GM18519 (cell line): Measurements from ENCODE around the gene CDKN3.
"Not testable (repeated sequence)": the region's sequence is repeated elsewhere in the genome, so short reads cannot be mapped to it uniquely, and the experiment has no call there.

Experiments used
- ATAC-seq: cut with Tn5 transposase; IDR thresholded peaks from one replicate; pipeline ENCODE4 v1.9.1; 2021; ENCODE audit warnings: mild to moderate bottlenecking, moderate library complexity; ENCODE audit not compliant: unreplicated experiment, low FRiP score

Gene CDKN3

DNA sequence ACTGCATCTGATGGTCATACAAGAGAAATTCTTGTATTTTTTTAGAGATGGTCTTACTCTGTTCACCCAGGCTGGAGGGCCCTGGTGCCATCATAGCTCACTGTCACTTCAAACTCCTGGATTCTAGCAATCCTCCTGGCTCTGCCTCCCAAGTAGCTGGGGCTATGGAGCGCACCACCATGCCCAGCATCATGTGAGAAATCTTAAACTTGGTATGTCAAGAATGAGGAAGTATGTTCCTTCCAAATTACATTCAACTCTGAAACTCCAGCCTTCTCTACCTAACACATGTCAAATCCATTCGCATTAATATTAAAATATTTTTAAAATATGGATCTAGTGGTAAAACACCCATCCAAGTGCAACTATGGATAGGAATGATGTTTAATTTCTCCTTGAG lies 27.5 kb upstream of the CDKN3 start:
- ATAC-seq: no peak

DNA sequence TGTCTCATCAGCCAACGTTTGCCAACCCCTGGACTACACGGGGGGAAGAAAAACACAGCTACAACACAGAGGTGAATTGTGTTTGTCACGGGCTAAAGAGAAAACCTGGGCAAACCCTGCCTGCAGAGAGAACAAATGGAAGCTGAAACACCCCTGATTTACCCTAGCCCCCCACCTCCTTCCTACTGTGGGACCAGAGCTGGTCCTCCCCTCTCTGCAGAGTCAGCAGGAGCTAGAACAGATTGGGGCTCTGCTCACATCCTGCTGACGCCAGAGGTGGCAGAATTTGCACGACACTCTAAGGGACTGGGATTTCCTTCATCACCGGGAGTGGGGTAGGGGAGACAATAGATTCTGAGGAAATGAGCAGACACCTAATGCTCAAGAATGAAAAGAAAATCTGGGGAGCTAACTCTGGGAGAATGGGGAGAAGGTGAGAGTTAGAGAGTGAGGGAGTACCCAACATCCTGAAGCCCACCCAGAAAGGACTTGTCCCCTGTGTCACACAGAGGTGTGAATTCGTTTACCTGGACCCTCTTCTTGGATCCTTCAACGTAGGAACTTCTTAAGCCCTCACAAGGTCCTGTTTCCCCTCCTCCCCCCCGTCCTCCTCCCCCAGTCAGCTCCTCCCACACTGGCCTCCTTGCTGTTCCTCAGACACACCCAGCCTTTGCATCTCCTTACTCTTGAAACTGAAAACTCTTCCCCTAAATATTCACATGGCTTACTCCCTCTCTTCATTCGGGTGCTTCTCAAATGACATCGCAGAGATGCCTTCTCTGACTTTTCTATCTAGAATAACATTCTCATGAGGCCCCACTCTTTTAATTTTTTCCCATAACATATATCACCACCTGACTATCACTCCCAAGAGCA lies 26.2 kb upstream of the CDKN3 start:
- ATAC-seq: no peak

DNA sequence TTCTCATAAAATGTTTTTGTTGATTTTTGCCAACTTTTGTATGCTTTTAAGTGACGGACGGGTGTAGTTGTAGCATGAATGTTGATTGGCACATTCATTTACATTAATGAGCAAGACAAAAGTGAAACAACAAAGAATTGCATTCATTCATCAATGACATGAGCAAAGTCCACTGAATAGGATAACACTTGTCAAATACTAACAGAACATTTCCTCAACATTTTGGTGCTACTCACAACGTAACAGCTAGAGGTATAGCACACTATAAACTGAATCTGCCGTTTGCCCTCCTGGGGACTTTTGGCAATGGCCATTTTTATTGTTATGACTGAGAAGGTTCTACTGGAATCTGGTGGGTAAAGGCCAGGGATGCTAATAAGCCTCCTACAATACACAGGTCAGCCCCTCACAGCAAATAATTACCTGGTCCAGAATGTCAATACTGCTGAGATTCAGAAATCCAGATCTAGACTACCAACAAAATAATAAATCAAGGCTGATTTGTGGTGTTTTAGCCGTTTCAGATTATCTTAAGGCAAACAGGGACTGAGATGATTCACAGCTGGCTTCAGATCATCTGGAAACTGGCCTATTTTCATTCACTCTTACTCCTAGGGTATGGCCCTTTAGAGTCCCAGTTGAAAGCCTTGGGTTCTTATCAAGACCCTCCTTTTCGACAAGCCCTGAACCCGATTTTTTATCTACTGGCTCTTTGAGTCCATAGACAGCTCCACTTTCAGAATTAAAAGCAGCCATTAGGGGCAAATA lies 22.5 kb upstream of the CDKN3 start:
- ATAC-seq: no peak

DNA sequence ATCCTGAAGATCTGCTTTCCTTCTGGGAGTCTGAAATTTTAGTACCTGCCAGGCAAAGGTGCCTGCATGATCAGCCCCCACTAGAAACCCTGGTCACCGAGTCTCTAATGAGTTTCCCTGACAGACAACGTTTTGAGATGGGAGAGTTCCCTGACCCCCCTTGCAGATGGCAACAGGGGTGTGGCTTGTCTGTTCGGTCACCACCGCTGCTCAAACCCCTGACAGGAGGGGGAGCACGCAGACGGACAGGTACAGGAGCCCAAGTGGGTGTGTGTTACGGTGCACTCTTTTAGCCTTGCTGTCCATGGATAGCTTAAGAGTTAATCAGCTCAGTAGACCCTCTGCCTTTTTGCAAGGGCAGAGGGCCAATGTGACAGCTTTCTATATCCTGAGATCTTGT lies 19.3 kb upstream of the CDKN3 start:
- no peak for ATAC-seq

DNA sequence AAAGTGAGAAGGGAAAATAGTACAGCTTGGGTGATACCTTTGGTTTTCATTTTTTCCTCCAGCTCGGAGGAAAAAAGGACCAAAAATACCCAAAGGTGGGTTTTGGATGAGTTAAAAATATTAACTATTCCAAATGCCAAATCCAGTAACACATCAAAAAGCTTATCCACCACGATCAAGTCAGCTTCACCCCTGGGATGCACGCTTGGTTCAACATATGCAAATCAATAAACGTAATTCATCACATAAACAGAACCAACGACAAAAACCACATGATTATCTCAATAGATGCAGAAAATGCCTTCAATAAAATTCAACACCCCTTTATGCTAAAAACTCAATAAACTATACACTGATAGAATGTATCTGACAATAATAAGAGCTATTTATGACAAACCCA lies 17.9 kb upstream of the CDKN3 start:
- ATAC-seq: not testable (repeated sequence)

DNA sequence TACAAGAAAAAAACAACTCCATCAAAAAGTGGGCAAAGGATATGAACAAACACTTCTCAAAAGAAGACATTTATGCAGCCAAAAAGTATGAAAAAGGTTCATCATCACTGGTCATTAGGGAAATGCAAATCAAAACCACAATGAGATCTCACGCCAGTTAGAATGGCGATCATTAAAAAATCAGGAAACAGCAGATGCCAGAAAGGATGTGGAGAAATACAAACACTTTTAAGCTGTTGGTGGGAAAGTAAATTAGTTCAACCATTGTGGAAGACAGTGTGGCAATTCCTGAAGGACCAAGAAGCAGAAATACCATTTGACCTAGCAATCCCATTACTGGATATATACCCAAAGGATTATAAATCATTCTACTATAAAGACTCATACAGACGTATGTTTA lies 16.2 kb upstream of the CDKN3 start:
- ATAC-seq: not testable (repeated sequence)

DNA sequence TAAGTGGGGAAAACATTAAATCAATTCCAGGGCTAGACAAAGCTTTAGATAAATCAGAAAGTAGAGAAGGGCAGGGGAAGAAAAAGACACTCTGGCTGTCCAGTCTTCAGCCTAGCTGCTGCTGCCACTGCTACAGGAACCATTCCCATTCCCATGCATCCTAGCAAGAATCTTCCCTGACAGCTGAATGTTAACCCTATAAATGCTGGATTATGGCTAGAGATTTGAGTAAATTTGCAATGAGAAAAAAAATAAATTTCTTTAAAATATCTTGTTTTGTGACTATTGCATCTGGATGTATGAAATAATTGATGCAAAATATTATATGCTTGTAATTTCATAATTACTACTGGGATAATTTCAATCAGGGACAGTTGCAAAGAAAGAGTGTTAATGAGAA lies 15.0 kb upstream of the CDKN3 start:
- ATAC-seq: no peak

DNA sequence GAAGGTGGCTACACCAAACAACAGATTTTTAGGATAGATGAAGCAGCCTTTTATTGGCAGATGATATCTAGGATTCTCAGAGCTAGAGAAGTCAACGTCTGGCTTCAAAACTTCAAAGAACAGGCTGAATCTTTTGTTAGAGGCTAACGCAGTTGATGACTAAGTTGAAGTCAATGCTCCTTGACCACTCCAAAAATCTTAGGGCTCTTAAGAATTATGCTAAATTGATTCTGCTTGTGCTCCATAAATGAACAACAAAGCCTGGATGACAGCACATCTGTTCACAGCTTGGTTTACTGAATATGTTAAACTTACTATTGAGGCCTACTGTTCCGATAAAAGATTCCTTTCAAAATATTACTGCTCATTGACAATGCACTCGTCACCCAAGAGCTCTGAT lies 13.0 kb upstream of the CDKN3 start:
- ATAC-seq: no peak

DNA sequence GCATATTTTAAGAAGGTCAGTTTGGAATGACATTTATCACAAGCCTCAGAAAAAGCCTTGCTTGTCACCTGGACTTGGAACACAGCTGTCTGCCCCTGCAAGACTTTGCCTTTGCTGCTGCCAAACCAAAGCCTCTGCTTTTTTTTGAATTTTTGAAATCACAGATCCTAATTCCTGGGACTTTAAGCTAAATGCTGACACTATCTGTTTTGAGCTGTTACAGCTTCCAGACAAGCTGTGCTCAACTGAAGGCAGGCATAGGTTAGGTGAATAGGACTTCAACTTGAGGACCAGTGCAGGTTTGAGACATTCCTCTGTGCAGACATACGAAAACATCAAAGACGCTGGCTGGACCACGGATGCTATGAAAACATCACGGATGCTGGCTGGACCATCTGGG lies 11.3 kb upstream of the CDKN3 start:
- ATAC-seq: no peak

DNA sequence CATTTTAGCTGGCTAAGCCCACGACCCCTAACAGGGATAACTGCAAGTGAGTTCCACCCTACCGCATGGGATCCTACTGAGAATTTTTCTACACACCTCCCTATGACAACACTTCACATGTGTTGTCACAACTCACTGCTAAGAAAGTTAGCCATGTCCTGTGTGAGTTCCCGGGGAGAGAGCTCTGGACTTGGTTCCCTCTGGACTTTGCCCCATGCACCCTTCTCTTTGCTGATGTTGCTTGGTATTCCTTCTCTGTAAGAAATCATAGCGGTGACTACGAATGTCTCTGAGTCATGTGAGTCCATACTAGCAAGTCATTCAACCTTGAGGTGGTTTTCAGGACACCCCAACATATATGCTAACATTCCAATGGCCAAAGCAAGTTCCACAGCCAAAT lies 9.5 kb upstream of the CDKN3 start:
- ATAC-seq: no peak

DNA sequence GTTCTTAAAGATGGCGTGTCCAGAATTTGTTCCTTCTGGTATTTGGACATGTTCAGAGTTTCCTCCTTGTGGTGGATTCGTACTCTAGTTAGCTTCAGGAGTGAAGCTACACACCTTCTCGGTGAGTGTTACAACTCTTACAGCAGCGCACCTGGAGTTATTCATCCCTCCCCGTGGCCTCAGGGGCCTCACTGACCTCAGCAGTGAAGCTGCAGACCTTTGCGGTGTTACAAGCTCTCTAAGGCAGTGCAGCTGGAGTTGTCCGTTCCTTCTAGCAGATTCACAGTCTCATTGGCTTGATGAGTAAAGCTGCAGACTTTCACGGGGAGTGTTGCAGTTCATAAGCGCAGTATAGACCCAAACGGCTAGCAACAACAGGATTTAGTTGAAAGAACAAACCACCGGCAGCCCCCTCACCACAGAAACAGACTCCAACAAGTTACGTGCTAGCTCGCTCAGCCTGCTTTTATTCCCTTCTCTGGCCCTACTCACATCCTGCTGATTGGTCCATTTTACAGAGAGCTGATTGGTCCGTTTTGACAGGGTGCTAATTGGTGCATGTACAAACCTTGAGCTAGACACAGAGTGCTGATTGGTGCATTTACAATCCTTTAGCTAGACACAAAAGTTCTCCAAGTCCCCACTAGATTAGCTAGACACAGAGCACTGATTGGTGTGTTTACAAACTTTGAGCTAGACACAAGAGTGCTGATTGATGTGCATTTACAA lies 4.5 kb upstream of the CDKN3 start:
- no peak for ATAC-seq

DNA sequence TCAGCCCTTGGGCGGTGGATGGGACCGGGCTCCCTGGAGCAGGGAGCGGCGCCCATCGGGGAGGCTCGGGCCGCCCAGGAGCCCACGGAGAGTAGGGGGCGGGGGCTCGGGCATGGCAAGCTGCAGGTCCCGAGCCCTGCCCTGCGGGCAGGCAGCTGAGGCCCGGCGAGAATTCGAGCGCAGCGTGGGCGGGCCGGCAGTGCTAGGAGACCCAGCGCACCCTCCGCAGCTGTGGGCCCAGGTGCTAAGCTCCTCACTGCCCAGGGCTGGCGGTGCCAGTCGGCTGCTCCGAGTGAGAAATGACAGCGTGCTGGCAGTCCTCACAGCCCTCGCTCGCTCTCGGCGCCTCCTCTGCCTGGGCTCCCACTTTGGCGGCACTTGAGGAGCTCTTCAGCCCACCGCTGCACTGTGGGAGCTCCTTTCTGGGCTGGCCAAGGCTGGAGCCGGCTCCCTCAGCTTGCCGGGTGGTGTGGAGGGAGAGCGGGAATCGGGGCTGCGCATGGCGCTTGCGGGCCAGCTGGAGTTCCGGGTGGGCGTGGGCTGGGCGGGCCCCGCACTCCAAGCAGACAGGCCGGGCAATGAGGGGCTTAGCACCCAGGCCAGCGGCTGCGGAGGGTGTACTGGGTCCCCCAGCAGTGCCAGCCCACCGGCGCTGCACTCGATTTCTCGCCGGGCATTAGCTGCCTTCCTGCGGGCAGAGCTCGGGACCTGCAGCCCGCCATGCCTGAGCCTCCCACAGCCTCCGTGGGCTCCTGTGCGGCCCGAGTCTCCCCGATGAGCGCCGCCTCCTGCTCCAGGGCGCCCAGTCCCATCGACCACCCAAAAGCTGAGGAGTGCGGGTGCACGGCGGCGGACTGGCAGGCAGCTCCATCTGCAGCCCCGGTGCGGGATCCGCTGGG lies 3.6 kb upstream of the CDKN3 start:
- not testable (repeated sequence) for ATAC-seq

DNA sequence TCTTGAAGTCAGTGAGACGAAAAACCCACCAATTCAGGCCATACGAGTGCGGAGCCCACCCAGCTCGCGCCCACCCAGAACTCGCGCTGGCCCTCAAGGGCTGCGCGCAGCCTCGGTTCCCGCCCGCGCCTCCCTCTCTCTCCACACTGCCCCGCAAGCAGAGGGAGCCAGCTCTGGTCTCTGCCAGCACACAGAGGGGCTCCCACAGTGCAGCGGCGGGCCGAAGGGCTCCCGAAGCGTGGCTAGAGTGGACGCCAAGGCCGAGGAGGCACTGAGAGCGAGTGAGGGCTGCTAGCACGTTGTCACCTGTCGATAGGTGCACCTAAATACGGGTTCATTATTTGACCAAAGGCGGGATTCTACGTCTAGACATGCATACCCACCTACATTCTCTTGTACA lies 2.2 kb upstream of the CDKN3 start:
- no peak for ATAC-seq

DNA sequence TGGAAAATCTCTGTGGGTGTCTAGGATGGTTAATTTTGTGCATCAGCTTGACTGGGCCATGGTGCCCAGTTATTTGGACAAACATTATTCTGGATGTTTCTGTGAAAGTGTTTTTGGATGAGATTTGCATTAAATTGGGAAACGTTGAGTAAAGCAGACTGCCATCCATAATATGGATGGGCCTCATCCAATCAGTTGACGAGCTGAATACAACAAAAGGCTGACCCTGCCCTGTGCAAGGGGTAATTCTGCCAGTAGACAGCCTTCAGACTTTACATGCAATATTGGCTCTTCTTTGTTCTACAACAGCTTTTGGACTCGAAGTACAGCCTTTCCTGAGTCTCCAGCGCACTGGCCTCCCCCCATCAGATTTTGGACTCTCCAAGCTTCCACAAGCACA lies 1.5 kb upstream of the CDKN3 start:
- no peak for ATAC-seq

DNA sequence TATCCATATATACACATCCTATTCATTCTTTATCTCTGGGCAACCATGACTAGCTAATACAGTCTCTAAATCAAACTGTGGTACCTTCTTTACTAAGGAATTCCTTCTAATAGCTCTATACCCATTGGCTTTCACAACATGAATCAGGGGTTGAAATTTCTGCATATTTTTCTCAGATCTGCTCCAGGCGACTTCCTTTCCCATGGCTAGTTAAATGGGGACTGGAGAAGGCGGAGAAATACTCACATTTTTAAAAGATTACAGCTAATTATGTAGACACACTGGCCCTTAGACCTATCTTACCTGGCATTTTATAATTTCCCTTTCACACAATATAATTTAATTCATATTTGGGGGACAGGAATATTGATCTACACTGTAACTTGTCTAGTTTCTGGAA lies 1.1 kb upstream of the CDKN3 start:
- no peak for ATAC-seq

DNA sequence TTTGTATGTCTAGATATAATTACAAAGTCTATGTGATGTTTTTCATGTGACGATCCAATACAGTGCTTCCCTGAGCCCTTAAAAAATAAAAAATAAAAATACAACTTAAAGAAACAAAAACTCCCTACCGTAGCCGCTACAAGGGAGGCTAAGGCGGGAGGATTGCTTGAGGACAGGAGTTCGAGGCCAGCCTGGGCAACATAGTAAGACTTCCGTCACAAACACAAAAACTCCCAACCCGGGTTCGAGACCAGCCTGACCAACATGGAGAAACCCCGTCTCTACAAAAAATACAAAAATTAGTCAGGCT lies 669 bp upstream of the CDKN3 start:
- ATAC-seq: no peak

DNA sequence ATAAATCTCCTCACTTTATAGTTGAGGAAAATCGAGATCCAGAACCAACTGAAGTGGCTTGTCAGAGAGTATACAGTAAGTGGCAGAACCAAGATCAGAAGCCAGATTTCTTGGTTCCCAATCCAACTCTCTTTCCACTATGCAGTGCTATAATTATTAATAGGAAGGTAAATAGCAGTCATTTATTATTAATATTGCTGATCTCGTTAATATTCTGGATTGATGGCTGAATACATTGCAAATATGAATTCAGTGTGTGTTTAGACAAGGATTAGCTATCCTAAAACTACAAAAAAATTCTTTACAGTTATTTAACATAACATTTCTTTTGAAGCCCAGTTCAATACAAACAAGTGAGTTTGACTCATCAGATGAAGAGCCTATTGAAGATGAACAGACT lies 2.8 kb downstream of the CDKN3 start:
- ATAC-seq: no peak

DNA sequence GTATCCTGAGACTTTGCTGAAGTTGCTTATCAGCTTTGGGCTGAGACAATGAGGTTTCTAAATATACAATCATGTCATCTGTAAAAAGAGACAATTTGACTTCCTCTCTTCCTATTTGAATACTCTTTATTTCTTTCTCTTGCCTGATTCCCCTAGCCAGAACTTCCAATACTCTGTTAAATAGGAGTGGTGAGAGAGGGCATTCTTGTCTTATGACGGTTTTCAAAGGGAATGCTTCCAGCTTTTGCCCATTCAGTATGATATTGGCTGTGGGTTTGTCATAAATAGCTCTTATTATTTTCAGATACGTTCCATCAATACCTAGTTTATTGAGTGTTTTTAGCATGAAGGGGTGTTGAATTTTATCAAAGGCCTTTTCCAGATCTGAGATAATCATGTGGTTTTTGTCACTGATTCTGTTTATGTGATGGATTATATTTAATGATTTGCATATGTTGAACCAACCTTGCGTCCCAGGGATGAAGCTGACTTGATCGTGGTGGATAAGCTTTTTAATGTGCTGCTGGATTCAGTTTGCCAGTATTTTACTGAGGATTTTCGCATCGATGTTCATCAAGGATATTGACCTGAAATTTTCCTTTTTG lies 6.7 kb downstream of the CDKN3 start:
- ATAC-seq: not testable (repeated sequence)

DNA sequence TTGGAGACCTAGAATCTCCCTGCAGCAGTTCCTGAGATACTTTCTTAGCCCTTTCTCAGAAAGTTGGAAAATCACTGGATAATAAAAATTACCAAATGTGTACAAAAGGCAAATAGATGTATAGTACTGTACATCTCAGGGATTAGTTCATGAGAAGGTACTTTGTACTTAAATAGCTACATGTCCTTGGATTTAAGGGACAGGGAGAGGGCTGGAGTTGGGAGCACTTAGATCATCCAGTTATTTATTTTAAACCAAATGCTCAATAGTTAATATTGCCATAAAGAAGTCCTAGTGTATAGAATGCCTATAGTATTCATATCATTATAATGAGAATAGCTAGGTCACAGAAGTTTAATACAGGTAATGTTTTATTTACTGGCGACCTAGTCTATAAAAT lies 13.4 kb downstream of the CDKN3 start:
- ATAC-seq: no peak

DNA sequence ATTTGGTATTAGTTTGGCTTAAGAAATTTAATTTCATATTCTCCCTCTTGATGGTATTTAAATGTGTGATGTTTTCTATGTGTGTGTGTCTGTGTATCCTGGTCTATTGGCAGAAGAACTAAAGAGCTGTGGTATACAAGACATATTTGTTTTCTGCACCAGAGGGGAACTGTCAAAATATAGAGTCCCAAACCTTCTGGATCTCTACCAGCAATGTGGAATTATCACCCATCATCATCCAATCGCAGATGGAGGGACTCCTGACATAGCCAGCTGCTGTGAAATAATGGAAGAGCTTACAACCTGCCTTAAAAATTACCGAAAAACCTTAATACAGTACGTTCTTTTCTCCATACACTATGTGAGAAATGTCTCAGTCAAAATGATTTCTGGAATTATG lies 14.6 kb downstream of the CDKN3 start:
- no peak for ATAC-seq
